ENCODE results near the gene COQ8A.

- TF ChIP-seq RCOR1 (IDR thresholded peaks at IDR 0.05; ENCODE audit: low read depth, low read length) (no peak), CTCF (IDR thresholded peaks at IDR 0.05) (no peak)
These were observed 11.4 kb downstream of the COQ8A start for GRCh38 chr1:226951286-226952117.

Data from A549 (cell line).